GM12874 (cell line): ENCODE data around the gene TMEM250.

ENCODE experiments used
- TF ChIP-seq, protein P1 (sequence below): IDR thresholded peaks from 2 replicates; pipeline ENCODE4 v1.5.1; 2011; ENCODE audit warnings: low read depth, mild to moderate bottlenecking, control low read depth, low read length, moderate library complexity; ENCODE audit not compliant: insufficient read depth

Gene TMEM250

GRCh38 chr9:136156209-136157120, 37.8 kb upstream of the TMEM250 start:
- TF ChIP-seq, protein P1, sequence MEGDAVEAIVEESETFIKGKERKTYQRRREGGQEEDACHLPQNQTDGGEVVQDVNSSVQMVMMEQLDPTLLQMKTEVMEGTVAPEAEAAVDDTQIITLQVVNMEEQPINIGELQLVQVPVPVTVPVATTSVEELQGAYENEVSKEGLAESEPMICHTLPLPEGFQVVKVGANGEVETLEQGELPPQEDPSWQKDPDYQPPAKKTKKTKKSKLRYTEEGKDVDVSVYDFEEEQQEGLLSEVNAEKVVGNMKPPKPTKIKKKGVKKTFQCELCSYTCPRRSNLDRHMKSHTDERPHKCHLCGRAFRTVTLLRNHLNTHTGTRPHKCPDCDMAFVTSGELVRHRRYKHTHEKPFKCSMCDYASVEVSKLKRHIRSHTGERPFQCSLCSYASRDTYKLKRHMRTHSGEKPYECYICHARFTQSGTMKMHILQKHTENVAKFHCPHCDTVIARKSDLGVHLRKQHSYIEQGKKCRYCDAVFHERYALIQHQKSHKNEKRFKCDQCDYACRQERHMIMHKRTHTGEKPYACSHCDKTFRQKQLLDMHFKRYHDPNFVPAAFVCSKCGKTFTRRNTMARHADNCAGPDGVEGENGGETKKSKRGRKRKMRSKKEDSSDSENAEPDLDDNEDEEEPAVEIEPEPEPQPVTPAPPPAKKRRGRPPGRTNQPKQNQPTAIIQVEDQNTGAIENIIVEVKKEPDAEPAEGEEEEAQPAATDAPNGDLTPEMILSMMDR, result no peak

DNA sequence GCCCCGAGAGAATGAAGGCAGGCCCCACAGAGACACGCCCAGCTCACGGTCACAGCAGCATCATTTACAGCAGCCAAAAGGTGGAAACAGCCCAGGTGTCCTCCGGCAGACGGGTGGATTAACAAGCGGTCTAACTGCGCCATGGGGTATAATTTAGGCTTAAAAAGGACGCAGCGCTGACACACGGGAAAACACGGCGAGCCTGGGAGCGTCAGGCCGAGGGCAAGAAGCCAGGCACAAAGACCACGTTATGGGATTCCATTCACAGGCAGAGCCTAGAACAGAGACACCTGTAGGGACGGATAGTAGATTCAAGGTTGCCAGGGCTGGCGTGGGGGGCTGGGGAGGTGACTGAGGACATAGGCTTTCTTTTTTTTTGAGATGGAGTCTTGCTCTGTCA, 36.9 kb upstream of the TMEM250 start:
- TF ChIP-seq, protein P1, result no peak

DNA sequence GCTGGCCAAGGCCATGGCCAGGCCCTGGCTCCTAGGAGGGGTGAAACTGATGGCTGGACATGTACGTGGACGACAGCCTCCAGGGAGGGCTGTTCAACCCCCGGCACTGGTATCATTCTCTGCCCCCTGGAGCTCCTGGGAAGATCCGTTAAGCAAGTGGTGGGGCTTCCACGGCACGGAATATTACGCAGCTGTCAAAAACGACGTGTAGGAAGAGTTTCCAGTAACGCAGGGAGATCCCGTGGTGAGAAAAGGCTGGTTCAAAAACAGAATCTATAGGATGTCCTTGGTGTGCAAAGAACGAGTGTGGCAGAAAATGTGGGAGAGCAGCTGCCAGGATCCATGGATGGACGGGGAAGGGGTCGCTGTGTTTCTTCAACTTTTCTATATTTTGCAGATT, 36.3 kb upstream of the TMEM250 start:
- TF ChIP-seq, protein P1, result no peak

DNA sequence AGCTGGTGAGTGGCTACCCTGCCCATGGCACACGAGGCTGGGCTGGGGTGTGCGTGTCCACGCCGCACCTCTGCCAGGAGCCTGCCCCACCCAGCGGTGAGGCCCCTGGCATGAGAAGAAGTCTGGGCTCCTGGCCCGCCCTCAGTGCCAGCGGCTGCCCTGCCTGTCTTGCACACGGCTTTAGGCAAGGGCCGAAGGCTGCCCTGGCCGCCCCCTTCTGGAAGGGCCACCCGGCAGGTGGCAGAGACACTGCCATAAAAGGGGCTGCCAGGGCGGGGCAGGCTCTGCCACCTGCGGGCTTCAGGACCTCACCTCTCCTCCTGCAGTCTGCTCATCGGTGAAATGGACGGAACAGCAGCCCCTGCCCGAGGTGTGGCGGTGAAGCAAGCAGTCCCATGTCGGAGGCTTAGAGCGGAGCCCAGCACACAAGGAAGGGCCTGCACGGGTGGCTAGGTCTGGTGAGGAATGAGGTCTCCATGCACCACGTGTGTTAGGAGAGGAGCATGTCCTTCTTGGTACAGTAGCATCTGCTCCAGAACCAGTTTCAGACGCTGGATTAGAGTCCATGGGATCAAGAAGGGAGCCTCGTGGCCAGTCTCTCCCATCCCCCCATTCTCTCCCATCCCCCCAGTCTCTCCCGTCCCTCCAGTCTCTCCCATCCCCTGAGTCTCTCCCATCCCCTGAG, 34.8 kb upstream of the TMEM250 start:
- TF ChIP-seq, protein P1, result no peak

DNA sequence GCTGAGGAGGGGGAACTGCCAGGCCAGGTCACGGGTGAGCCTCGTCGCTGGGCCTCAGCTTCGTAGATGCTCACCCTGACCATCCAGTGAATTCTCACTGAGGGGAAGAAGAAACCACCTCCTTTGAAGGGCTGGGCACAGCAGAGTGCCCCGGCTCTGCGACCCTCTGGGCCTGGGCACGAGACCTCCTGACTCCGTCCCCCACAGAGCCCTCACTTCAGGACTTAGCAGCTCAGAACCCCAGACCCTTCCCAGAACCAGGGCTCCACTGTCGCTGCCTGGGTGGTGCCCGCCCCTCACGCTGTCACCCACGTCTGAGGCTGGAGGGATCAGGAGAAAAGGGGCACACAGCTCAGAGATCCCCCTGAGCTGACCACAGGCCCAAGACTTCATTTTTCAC, 34.3 kb upstream of the TMEM250 start:
- TF ChIP-seq, protein P1, result no peak

DNA sequence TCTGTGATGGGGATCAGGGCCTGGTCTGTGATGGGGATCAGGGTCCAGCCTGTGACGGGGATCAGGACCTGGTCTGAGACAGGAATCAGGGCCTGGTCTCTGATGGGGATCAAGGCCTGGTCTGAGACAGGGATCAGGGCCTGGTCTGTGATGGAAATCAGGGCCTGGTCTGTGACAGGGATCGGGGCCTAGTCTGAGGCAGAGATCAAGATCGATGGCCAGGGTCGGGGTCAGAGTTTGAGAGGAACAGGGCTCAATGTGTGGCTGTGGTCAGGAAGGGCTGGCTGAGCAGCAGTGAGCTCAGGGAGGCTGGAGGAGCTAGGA, 33.8 kb upstream of the TMEM250 start:
- TF ChIP-seq, protein P1, result no peak

DNA sequence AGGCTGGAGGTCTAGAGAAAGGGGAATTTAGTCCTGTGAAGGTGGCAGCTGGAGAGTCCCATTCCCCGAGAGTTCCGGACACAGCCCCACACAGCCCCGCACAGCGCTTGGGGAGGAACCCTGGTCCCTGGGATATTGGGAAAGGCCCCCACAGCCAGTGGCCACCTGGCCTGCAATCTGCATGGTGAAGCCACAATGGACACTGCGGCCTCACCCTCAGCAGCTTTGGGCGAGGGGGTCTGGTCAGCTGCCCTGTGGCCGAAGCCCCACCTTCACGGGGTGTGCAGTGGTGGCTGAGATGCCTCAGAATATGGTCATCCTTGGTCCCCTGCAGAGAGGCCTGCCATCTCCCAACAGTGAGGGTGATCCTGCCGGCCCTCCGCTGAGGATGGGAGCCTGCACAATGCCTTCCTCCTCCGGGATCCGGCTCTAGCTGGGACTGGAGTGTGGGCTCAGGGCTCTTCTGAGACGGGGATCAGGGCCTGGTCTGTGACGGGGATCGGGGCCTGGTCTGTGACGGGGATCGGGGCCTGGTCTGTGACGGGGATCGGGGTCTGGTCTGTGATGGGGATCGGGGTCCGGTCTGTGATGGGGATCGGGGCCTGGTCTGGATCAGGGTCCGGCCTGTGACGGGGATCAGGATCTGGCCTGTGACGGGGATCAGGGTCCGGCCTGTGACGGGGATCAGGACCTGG, 33.3 kb upstream of the TMEM250 start:
- TF ChIP-seq, protein P1, result no peak
